HG03060 (cell line): ENCODE measurements around the gene MDH2.
"Not testable (repeated sequence)": the region's sequence is repeated elsewhere in the genome, so short reads cannot be mapped to it uniquely, and the experiment has no call there.

Source experiments
- ATAC-seq: cut with Tn5 transposase; IDR thresholded peaks from one replicate; pipeline ENCODE4 v1.9.1; 2021; ENCODE audit warnings: low read depth, moderate number of reproducible peaks; ENCODE audit not compliant: unreplicated experiment

Gene MDH2

GRCh38 chr7:76106130-76106529 lies 58.2 kb downstream of the MDH2 start:
- ATAC-seq = not testable (repeated sequence)

- no peak for ATAC-seq
These were observed 59.0 kb downstream of the MDH2 start for GRCh38 chr7:76106893-76107292.

GRCh38 chr7:76108540-76109233 lies 60.8 kb downstream of the MDH2 start:
- ATAC-seq = no peak

GRCh38 chr7:76113042-76113630 lies 65.2 kb downstream of the MDH2 start:
- not testable (repeated sequence) for ATAC-seq

GRCh38 chr7:76114742-76115141 lies 66.8 kb downstream of the MDH2 start:
- not testable (repeated sequence) for ATAC-seq
